Fibroblast of mammary gland (primary cell): ENCODE data around the gene HOXC5.

Experiments
- DNase-seq: peaks from one replicate; pipeline ENCODE4 v3.0.0-alpha.2; 2010; ENCODE audit warnings: low read depth
- H3K4me3 ChIP-seq: 2 replicates; pipeline ENCODE4 v1.5.1; 2011; ENCODE audit warnings: low read depth, mild to moderate bottlenecking, low read length, moderate library complexity; ENCODE audit not compliant: control insufficient read depth
- CTCF ChIP-seq: conservative IDR thresholded peaks from 2 replicates; pipeline ENCODE4 v1.5.1; 2011; ENCODE audit warnings: low read depth, low read length, inconsistent platforms; ENCODE audit not compliant: control insufficient read depth, insufficient read depth

HOXC5 gene

GRCh38 chr12:54054742-54055194, 21.9 kb downstream of the HOXC5 start:
- TF ChIP-seq CTCF: no peak
- no peak for DNase-seq
- H3K4me3 ChIP-seq: peak overlapping the region; percentile 76

- peak overlapping the region; percentile 76 for H3K4me3 ChIP-seq
- no peak for DNase-seq
- TF ChIP-seq CTCF: no peak
Measured at GRCh38 chr12:54055552-54055951, 22.7 kb downstream of the HOXC5 start.

GRCh38 chr12:54056110-54056509, 23.3 kb downstream of the HOXC5 start:
- no peak for TF ChIP-seq CTCF
- peak overlapping the region; percentile 76 for H3K4me3 ChIP-seq
- DNase-seq: no peak

- TF ChIP-seq CTCF: no peak
- no peak overlapping the region for H3K4me3 ChIP-seq
- DNase-seq: no peak
Measured at GRCh38 chr12:54058128-54058768, 25.4 kb downstream of the HOXC5 start.

GRCh38 chr12:54059668-54060067, 26.8 kb downstream of the HOXC5 start:
- TF ChIP-seq CTCF: no peak
- no peak overlapping the region for H3K4me3 ChIP-seq
- no peak for DNase-seq

GRCh38 chr12:54060174-54060974, 27.5 kb downstream of the HOXC5 start:
- no peak for DNase-seq
- TF ChIP-seq CTCF: no peak
- no peak overlapping the region for H3K4me3 ChIP-seq
